Middle frontal gyrus (tissue), 1 donor: Measurements from ENCODE around the gene DLAT.
"Not testable (repeated sequence)": the region's sequence is repeated elsewhere in the genome, so short reads cannot be mapped to it uniquely, and the experiment has no call there.

Experiments
- DNase-seq: peaks from one replicate; pipeline ENCODE4 v3.0.0-alpha.2; 2015; ENCODE audit warnings: low spot score; ENCODE audit errors: extremely low spot score

Gene DLAT

DNA sequence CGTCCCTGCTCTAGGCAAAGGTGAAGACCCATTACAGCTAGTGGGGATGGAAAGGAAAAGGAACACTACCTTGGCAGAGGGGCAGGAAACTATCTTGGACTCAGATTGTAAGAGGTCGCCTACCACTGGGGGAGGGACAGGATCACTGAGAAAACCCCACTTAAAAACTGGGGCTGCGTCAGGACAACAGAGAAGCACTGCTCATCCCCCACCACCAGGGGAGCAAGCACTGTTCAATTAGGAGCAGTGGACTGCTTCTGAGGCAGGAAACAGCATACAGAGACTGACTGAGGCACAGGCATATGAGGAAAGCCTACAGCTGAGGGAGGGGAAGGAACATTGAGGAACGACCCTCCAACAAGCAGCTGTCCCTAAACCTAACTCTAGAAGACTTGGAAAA lies 20.8 kb upstream of the DLAT start:
- DNase-seq = no peak

DNA sequence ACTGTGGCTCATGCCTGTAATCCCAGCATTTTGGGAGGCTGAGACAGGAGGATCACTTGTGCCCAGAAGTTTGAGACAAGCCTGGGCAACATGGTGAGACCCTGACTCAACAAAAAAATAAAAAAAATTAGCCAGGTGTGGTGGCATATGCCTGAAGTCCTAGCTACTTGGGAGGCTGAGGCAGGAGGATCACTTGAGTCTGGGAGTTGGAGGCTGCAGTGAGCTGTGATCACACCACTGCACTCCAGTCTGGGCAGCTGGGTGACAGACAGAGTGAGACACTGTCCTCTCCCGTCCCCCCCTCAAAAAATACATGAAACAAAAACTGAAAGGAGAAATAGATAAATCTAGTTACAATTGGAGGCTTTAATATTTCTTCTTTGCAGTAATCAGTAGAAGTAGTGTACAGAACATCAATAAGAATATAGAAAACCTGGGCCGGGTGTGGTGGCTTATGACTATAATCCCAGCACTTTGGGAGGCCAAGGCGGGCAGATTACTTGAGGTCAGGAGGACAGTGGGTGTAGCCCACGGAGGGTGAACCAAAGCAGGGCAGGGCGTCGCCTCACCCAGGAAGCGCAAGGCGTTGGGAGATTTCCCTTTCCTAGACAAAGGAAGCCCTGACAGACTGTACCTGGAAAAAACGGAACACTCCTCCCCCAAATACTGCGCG lies 19.6 kb upstream of the DLAT start:
- DNase-seq = no peak

GRCh38 chr11:112006095-112006441 lies 19.1 kb upstream of the DLAT start:
- DNase-seq = not testable (repeated sequence)

DNA sequence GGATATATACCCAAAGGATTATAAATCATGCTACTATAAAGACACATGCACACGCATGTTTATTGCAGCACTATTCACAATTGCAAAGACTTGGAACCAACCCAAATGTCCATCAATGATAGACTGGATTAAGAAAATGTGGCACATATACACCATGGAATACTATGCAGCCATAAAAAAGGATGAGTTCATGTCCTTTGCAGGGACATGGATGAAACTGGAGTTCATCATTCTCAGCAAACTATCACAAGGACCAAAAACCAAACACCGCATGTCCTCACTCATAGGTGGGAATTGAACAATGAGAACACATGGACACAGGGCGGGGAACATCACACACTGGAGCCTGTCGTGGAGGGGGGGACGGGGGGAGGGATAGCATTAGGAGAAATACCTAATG lies 13.8 kb upstream of the DLAT start:
- not testable (repeated sequence) for DNase-seq

- no peak for DNase-seq
These were observed 12.3 kb upstream of the DLAT start for GRCh38 chr11:112012874-112013273.

DNA sequence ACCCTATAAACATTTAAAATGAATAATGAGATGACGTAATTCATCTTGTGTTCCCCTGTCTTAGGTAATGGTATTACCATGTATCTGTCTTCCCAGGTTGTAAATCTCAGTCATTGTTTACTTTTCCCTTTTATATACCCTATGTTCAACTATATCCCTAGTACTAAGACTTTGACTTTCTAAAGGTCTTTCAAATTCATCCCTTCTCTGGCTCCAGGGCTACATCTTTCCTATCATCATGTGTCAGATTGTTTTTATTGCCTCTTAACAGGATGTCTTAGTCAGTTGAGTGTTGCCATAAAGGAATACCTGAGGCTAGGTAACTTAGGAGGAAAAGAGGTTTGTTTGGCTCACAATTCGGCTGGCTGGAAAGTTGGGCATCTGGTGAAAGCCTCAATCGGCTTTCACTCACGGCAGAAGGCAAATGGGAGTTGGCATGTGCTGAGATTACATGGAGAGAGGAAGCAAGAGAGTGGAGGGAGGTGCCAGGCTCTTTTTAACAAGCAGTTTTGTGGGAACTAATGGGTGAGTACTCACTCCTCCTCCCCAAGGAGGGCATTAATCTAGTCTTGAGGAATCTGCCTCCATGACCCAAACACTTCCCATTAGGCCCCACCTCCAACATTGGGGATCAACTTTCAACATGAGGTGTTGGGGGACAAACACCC lies 11.6 kb upstream of the DLAT start:
- no peak for DNase-seq

GRCh38 chr11:112016088-112016764 lies 9.0 kb upstream of the DLAT start:
- no peak for DNase-seq

- no peak for DNase-seq
These were observed 8.3 kb upstream of the DLAT start for GRCh38 chr11:112016765-112017376.

- DNase-seq = no peak
These were observed 7.7 kb upstream of the DLAT start for GRCh38 chr11:112017538-112017937.

DNA sequence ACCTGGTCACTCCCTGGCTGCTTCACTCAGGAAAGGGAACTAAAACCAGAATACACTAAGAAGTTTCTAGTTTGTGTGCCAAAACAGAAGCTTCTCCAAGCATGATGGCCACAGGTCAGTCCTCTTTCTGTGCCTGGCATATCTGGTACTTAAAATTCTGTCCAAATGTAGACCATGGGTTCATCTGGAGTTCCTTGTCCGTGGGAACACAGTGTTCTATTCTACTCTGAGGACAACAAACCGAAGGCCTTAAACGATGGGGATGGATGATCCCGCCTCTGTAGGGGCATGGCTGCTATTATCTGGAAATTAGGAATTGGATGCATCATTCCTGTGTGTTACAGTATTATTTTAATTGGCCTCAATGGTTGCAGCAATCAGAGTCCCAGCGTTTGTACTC lies 6.1 kb upstream of the DLAT start:
- DNase-seq = no peak

GRCh38 chr11:112023104-112023503 lies 2.1 kb upstream of the DLAT start:
- DNase-seq = no peak

- DNase-seq = no peak
These were observed 933 bp upstream of the DLAT start for GRCh38 chr11:112024178-112024772.

GRCh38 chr11:112025707-112026106 lies 499 bp downstream of the DLAT start:
- DNase-seq = no peak

DNA sequence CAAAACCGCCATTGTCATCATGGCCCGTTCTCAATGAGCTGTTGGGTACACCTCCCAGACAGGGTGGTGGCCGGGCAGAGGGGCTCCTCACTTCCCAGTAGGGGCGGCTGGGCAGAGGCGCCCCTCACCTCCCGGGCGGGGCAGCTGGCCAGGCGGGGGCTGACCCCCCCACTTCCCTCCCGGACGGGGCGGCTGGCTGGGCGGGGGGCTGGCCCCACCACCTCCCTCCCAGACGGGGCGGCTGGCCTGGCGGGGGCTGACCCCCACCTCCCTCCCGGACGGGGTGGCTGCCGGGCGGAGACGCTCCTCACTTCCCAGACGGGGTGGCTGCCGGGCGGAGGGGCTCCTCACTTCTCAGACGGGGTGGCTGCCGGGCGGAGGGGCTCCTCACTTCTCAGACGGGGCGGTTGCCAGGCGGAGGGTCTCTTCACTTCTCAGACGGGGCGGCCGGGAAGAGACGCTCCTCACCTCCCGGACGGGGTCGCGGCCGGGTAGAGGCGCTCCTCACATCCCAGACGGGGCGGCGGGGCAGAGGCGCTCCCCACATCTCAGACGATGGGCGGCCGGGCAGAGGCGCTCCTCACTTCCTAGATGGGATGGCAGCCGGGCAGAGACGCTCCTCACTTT lies 1.7 kb downstream of the DLAT start:
- DNase-seq = not testable (repeated sequence)

DNA sequence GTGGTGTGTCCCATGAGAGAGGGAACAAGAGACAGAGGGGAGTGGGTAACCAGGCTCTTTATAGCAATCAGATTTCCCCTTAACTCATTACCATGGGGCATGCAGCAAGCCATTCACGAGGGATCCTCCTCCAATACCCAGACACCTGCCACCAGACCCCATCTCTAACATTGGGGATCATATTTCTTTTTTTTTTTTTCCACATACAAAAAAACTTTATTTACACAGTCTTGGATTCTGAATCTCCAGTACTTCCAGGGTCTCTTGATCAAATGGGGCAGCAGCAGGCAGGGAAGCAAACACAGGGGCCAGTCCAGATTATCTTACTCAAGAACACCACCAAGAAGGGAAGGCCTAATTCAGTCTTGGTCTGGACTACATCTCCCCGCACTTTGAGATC lies 4.3 kb downstream of the DLAT start:
- no peak for DNase-seq

GRCh38 chr11:112033902-112034301 lies 8.7 kb downstream of the DLAT start:
- DNase-seq = no peak

DNA sequence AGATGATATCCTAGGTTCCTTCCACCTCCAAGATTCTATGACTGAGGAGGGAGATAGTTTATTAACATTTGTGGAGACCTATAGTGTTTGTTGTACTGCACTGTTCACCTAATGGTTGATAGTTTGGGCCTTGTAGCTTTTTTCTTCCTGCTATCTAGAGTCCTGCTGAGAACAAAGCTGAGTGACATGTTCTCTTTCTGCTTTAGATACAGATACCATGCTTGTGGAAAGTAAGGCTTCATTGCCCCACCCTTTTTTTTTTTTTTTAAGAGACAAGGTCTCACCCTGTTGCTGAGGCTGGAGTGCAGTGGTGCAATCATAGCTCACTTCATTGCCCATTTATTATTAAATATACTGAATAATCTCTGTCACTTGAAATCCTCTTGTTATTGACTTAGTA lies 12.3 kb downstream of the DLAT start:
- no peak for DNase-seq

GRCh38 chr11:112042161-112042960 lies 17.2 kb downstream of the DLAT start:
- DNase-seq = no peak

- no peak for DNase-seq
These were observed 17.7 kb downstream of the DLAT start for GRCh38 chr11:112042961-112043304.

GRCh38 chr11:112044961-112045360 lies 19.8 kb downstream of the DLAT start:
- no peak for DNase-seq

DNA sequence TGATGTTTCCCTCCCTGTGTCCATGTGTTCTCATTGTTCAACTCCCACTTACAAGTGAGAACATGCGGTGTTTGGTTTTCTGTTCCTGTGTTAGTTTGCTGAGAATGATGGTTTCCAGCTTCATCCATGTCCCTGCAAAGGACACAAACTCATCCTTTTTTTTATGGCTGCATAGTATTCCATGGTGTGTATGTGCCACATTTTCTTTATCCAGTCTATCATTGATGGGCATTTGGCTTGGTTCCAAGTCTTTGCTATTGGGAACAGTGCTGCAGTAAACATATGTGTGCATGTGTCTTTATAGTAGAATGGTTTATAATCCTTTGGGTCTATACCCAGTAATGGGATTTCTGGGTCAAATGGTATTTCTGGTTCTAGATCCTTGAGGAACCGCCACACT lies 21.4 kb downstream of the DLAT start:
- DNase-seq = not testable (repeated sequence)
